Spleen (tissue), 11 donors: ENCODE results near the gene EEIG1. TPM values are rescaled to one million over a fixed set of nuclear protein-coding genes. Genes with fewer than 3 reads are reported as not detected.

Source experiments
- DNase-seq: peaks from one replicate; pipeline ENCODE4 v3.0.0-alpha.2; 2020
- H3K27ac ChIP-seq, 8 donors: fragments of 200-600 bp; sonication (generic) in 7 of 8; 1 replicate in 4 of 8; 2 replicates in 4 of 8; pipeline versions ENCODE4 v1.5.0 to v1.8.0; 2016 to 2021; ENCODE audit warnings: inconsistent platforms in 4 of 8, mild to moderate bottlenecking in 4 of 8, moderate library complexity in 1 of 8
- H3K27me3 ChIP-seq, 7 donors: fragments of 200-600 bp; sonication (generic) in 6 of 7; replicated peaks in 1 of 7; 1 replicate in 4 of 7; 2 replicates in 3 of 7; pipeline versions ENCODE4 v1.5.0 to v1.8.0; 2016 to 2021; ENCODE audit warnings: inconsistent platforms in 3 of 7, mild to moderate bottlenecking in 1 of 7
- H3K36me3 ChIP-seq, 6 donors: fragments of 200-600 bp; sonication (generic) in 5 of 6; 1 replicate in 4 of 6; 2 replicates in 2 of 6; pipeline versions ENCODE4 v1.5.0 to v1.8.0; 2016 to 2021; ENCODE audit warnings: inconsistent platforms in 2 of 6
- H3K4me1 ChIP-seq, 6 donors: fragments of 200-600 bp; sonication (generic) in 5 of 6; 1 replicate in 3 of 6; 2 replicates in 3 of 6; pipeline versions ENCODE4 v1.5.0 to v1.8.0; 2016 to 2021; ENCODE audit warnings: inconsistent platforms in 3 of 6
- H3K4me3 ChIP-seq, 8 donors: fragments of 200-600 bp; sonication (generic) in 7 of 8; 1 replicate in 4 of 8; 2 replicates in 4 of 8; pipeline versions ENCODE4 v1.5.0 to v1.8.0; 2016 to 2021; ENCODE audit warnings: inconsistent platforms in 4 of 8, mild to moderate bottlenecking in 4 of 8, moderate library complexity in 2 of 8
- H3K9me3 ChIP-seq, 8 donors: fragments of 200-600 bp; sonication (generic) in 7 of 8; 1 replicate in 4 of 8; 2 replicates in 4 of 8; pipeline versions ENCODE4 v1.5.0 to v1.8.0; 2016 to 2021; ENCODE audit warnings: inconsistent platforms in 4 of 8
- CTCF ChIP-seq, 11 experiments: fragments of 200-600 bp in 7 of 11; fragments of 450-650 bp in 4 of 11; sonication (generic) in 4 of 11; IDR thresholded peaks in 8 of 11; conservative IDR thresholded peaks in 3 of 11; 1 replicate in 7 of 11; 2 replicates in 4 of 11; pipeline versions ENCODE4 v1.4.0 to v1.8.0; 2016 to 2021; ENCODE audit warnings: antibody characterized with exemption in 11 of 11, inconsistent platforms in 4 of 11, mild to moderate bottlenecking in 1 of 11
- POLR2A ChIP-seq, 3 donors: fragments of 450-650 bp; IDR thresholded peaks; one replicate each; pipeline ENCODE4 v1.5.1; 2017; ENCODE audit warnings: antibody characterized with exemption in 3 of 3, mild to moderate bottlenecking in 1 of 3
- POLR2AphosphoS5 ChIP-seq, 3 donors: sonication (generic); formaldehyde crosslinking; IDR thresholded peaks; one replicate each; pipeline ENCODE4 v1.5.1; 2017; ENCODE audit warnings: antibody characterized with exemption in 3 of 3
- WGBS, 5 donors: extraction: QIAGEN DNeasy Blood & Tissue Kit in 3 of 5; methylation state at CpG; one replicate each; pipeline versions ENCODE4 v1.1.5 to v1.1.7; 2013 to 2018; 5-methylcytosine and 5-hydroxymethylcytosine counted together
- intact Hi-C: fragments of 100-400 bp; cut with DNase I; formaldehyde crosslinking; loops from one replicate; pipeline ENCODE4 v1.15.0; 2023; ENCODE audit warnings: low total_unique reads
- polyA plus RNA-seq, 3 donors: library from polyadenylated mRNA; stranded (reverse); fragments of 200-250 nt; gene quantifications; one replicate each; pipeline ENCODE4 v1.2.1, GENCODE V29; 2013
- total RNA-seq, 7 donors: library from RNA; depleted of rRNA in 3 of 7; stranded (reverse); fragments of >200 nt in 3 of 7; fragmentation: NEBNext Ultra II Directional in 4 of 7; extraction: Animal tissue kit (Norgen Biotek cat#: 25700) in 4 of 7; gene quantifications; one replicate each; pipeline versions ENCODE4 v1.1.0 to v1.2.1, GENCODE V29; 2016 to 2021
- donor health status: healthy with polysubstance abuse.
- donor health status: DM: no; HTN: no; CAD: no; lungs with moderate emphysema.
- donor health status: DM: no; HTN: no; CAD: no.
- donor health status: Bipolar disorder and iron deficiency.
- donor health status: healthy.
- donor health status: DM: no; HTN: no; CAD: no.
- donor health status: DM: yes; HTN: yes; CAD: no.

The EEIG1 gene
- total and polyA plus RNA-seq, 10 donors = 27.3 to 102 (median 35.2) TPM

- TF ChIP-seq POLR2AphosphoS5 (IDR thresholded peaks at IDR 0.05) (no peak), POLR2A (IDR thresholded peaks at IDR 0.05) (no peak), CTCF (IDR thresholded peaks at IDR 0.05 in 8 of 11, conservative IDR thresholded peaks at IDR 0.05 in 3 of 11) (no peak)
- Histone ChIP-seq H3K27ac (peak overlapping the region in 2 of 8 donors; percentile 66 to 87), H3K4me1 (peaks cover 41 to 100% (median 81%) of the 10 kb centered on the region in 6 donors), H3K27me3 (peaks cover 0 to 3% (median 0%) of the 10 kb centered on the region in 7 donors), H3K36me3 (peaks cover 0 to 17% (median 0%) of the 10 kb centered on the region in 6 donors), H3K9me3 (no peaks in the 10 kb centered on the region), H3K4me3 (no peak overlapping the region)
- intact Hi-C loops = no loop called here
- DNase-seq = no peak
- 51 to 79% (median 54%) methylated on average over 3 of the region's 3 CpGs for WGBS, 5 donors
Measured at GRCh38 chr9:127962278-127962677, 18.5 kb downstream of the EEIG1 start.

- Histone ChIP-seq H3K27ac (peak overlapping the region in 1 of 8 donors; percentile 66), H3K36me3 (peaks cover 0 to 17% (median 0%) of the 10 kb centered on the region in 6 donors), H3K4me1 (peaks cover 35 to 100% (median 78%) of the 10 kb centered on the region in 6 donors), H3K4me3 (no peak overlapping the region), H3K9me3 (no peaks in the 10 kb centered on the region), H3K27me3 (no peaks in the 10 kb centered on the region)
- 83 to 93% (median 87%) methylated on average over 13 of the region's 13 CpGs for WGBS, 5 donors
- no peak for TF ChIP-seq POLR2A (IDR thresholded peaks at IDR 0.05)
- no peak for TF ChIP-seq POLR2AphosphoS5 (IDR thresholded peaks at IDR 0.05)
- no peak for TF ChIP-seq CTCF (IDR thresholded peaks at IDR 0.05 in 8 of 11, conservative IDR thresholded peaks at IDR 0.05 in 3 of 11)
- intact Hi-C loops = no loop called here
- DNase-seq = no peak
Measured at GRCh38 chr9:127961613-127962155, 19.1 kb downstream of the EEIG1 start.

- DNase-seq = no peak
- Histone ChIP-seq H3K27ac (peak overlapping the region in 3 of 8 donors; percentile 41 to 66 (median 44)), H3K36me3 (peaks cover 0 to 17% (median 0%) of the 10 kb centered on the region in 6 donors), H3K27me3 (no peaks in the 10 kb centered on the region), H3K4me1 (peaks cover 29 to 100% (median 76%) of the 10 kb centered on the region in 6 donors), H3K4me3 (no peak overlapping the region), H3K9me3 (no peaks in the 10 kb centered on the region)
- intact Hi-C loops = no loop called here
- TF ChIP-seq CTCF (IDR thresholded peaks at IDR 0.05 in 8 of 11, conservative IDR thresholded peaks at IDR 0.05 in 3 of 11) (no peak), POLR2A (IDR thresholded peaks at IDR 0.05) (no peak), POLR2AphosphoS5 (IDR thresholded peaks at IDR 0.05) (no peak)
- WGBS, 5 donors = 86 to 91% (median 88%) methylated on average over 2 of the region's 2 CpGs
Measured at GRCh38 chr9:127961155-127961490, 19.7 kb downstream of the EEIG1 start.

GRCh38 chr9:127960410-127961154, 20.2 kb downstream of the EEIG1 start:
- Histone ChIP-seq H3K27me3 (no peaks in the 10 kb centered on the region), H3K27ac (peak overlapping the region in 4 of 8 donors; percentile 11 to 66 (median 42)), H3K4me1 (peaks cover 24 to 100% (median 76%) of the 10 kb centered on the region in 6 donors), H3K4me3 (no peak overlapping the region), H3K9me3 (no peaks in the 10 kb centered on the region), H3K36me3 (peaks cover 0 to 17% (median 0%) of the 10 kb centered on the region in 6 donors)
- 56 to 73% (median 71%) methylated on average over 11 of the region's 11 CpGs for WGBS, 5 donors
- TF ChIP-seq POLR2A (IDR thresholded peaks at IDR 0.05) (no peak), CTCF (IDR thresholded peaks at IDR 0.05 in 8 of 11, conservative IDR thresholded peaks at IDR 0.05 in 3 of 11) (no peak), POLR2AphosphoS5 (IDR thresholded peaks at IDR 0.05) (no peak)
- intact Hi-C loops = no loop called here
- DNase-seq = no peak
